Stimulated activated CD4-positive, alpha-beta T cell treated with anti-CD3 and anti-CD28 coated beads, TNF-alpha, amount 100 ng/mL, for 24 hours (primary cell): ENCODE data around the gene PGAP3.

Experiments
- DNase-seq, 3 experiments: peaks; one replicate each; pipeline ENCODE4 v3.0.0-alpha.2; 2020; ENCODE audit warnings: low read depth in 3 of 3

Gene PGAP3

GRCh38 chr17:39659279-39660010 lies 28.4 kb downstream of the PGAP3 start:
- no peak for DNase-seq

- DNase-seq, result no peak
These were observed 29.1 kb downstream of the PGAP3 start for GRCh38 chr17:39658760-39659159.

GRCh38 chr17:39658346-39658745 lies 29.5 kb downstream of the PGAP3 start:
- no peak for DNase-seq

GRCh38 chr17:39655105-39655504 lies 32.8 kb downstream of the PGAP3 start:
- no peak for DNase-seq

- peak; percentile 64 to 79 (median 70) for DNase-seq
These were observed 34.1 kb downstream of the PGAP3 start for GRCh38 chr17:39653662-39654331.

- no peak for DNase-seq
These were observed 34.6 kb downstream of the PGAP3 start for GRCh38 chr17:39653316-39653661.

GRCh38 chr17:39652587-39653315 lies 35.1 kb downstream of the PGAP3 start:
- DNase-seq, result no peak

- DNase-seq, result no peak
These were observed 35.8 kb downstream of the PGAP3 start for GRCh38 chr17:39651923-39652586.

- no peak for DNase-seq
These were observed 37.7 kb downstream of the PGAP3 start for GRCh38 chr17:39650121-39650579.

GRCh38 chr17:39648616-39649366 lies 39.1 kb downstream of the PGAP3 start:
- no peak for DNase-seq

- DNase-seq, result no peak
These were observed 40.6 kb downstream of the PGAP3 start for GRCh38 chr17:39647256-39647655.

- DNase-seq, result no peak
These were observed 44.6 kb downstream of the PGAP3 start for GRCh38 chr17:39643271-39643670.

- DNase-seq, result no peak
These were observed 45.4 kb downstream of the PGAP3 start for GRCh38 chr17:39642291-39643074.

GRCh38 chr17:39641883-39642282 lies 46.0 kb downstream of the PGAP3 start:
- no peak for DNase-seq

GRCh38 chr17:39641097-39641496 lies 46.8 kb downstream of the PGAP3 start:
- no peak for DNase-seq

GRCh38 chr17:39640591-39641031 lies 47.2 kb downstream of the PGAP3 start:
- no peak for DNase-seq

GRCh38 chr17:39639566-39640458 lies 48.0 kb downstream of the PGAP3 start:
- DNase-seq, result no peak

- DNase-seq, result no peak
These were observed 48.8 kb downstream of the PGAP3 start for GRCh38 chr17:39639043-39639442.

GRCh38 chr17:39638317-39638716 lies 49.5 kb downstream of the PGAP3 start:
- DNase-seq, result no peak
